GM12892 (cell line): ENCODE data around the gene CRYGN.

Experiments used
- POLR2A ChIP-seq: IDR thresholded peaks from 2 replicates; pipeline ENCODE4 v1.6.1; 2011; ENCODE audit warnings: low read depth, low read length, control low read depth
- POLR2AphosphoS5 ChIP-seq: IDR thresholded peaks from 2 replicates; pipeline ENCODE4 v1.6.1; 2011; ENCODE audit warnings: low read depth, low read length, control low read depth
- TAF1 ChIP-seq: IDR thresholded peaks from 2 replicates; pipeline ENCODE4 v1.6.1; 2011; ENCODE audit warnings: low read depth, mild to moderate bottlenecking, control low read depth, low read length, borderline replicate concordance

GRCh38 chr7:151461096-151461941, 21.4 kb upstream of the CRYGN start:
- TF ChIP-seq POLR2AphosphoS5 (no peak), POLR2A (no peak), TAF1 (no peak)
